ENCODE measurements around the gene SHBG.
"Not testable (repeated sequence)": the region's sequence is repeated elsewhere in the genome, so short reads cannot be mapped to it uniquely, and the experiment has no call there.

SHBG gene

DNA sequence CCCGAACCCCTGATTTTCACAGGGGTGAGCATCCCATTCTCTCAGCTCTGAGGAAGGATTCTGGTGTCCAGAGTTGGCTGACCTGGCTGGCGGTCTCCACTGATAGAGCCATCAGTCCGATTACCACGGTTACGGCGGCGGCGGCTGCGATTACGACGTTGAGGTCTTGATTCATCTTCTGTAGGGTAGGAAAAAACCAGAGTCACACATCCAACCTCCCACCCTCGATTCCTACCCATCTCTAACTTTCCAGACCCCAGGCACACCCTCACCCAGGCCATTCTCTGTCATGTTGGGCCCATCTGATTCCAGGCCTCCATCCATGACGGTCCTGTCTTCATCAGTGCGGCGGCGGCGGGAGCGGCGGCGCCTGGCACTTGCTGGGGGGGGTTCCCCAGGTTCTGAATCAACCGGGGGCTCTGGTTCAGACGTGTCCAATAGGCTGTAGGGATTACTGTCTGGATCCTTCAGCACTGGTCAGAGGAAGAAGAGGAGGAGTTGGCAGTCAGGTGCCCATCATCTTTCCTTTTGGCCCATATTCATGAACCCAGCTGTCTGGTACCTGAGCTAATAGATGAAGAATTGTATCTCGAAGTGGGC lies 37.4 kb upstream of the SHBG start:
- Histone ChIP-seq H2AFZ (ENCODE audit: low read length) (no peak overlapping the region), H3K4me1 (ENCODE audit: insufficient read depth, low read length, severe bottlenecking) (no peaks in the 10 kb centered on the region), H3K27me3 (ENCODE audit: insufficient read depth, low read length) (no peaks in the 10 kb centered on the region), H3K4me3 (ENCODE audit: low read depth, low read length, poor library complexity, severe bottlenecking) (no peak overlapping the region), H3K9me2 (ENCODE audit: low read depth, low read length) (no peaks in the 10 kb centered on the region), H3K4me2 (ENCODE audit: low read length) (no peak overlapping the region), H3F3A (ENCODE audit: insufficient read depth, low read length) (no peaks in the 10 kb centered on the region), H3K79me2 (ENCODE audit: insufficient read depth, low read length) (no peaks in the 10 kb centered on the region), H3K9ac (ENCODE audit: low read length) (no peak overlapping the region), H4K20me1 (ENCODE audit: insufficient read depth, low read length) (no peaks in the 10 kb centered on the region), H3K27ac (ENCODE audit: low read depth, low read length, poor library complexity, severe bottlenecking) (no peak overlapping the region), H3K36me3 (ENCODE audit: insufficient read depth, low read length) (peaks cover 94% of the 10 kb centered on the region), H3K9me3 (ENCODE audit: low read length) (no peaks in the 10 kb centered on the region)
- TF ChIP-seq EZH2 (IDR thresholded peaks at IDR 0.05; ENCODE audit: borderline replicate concordance, low read length), result no peak
- TF ChIP-seq, protein P1, sequence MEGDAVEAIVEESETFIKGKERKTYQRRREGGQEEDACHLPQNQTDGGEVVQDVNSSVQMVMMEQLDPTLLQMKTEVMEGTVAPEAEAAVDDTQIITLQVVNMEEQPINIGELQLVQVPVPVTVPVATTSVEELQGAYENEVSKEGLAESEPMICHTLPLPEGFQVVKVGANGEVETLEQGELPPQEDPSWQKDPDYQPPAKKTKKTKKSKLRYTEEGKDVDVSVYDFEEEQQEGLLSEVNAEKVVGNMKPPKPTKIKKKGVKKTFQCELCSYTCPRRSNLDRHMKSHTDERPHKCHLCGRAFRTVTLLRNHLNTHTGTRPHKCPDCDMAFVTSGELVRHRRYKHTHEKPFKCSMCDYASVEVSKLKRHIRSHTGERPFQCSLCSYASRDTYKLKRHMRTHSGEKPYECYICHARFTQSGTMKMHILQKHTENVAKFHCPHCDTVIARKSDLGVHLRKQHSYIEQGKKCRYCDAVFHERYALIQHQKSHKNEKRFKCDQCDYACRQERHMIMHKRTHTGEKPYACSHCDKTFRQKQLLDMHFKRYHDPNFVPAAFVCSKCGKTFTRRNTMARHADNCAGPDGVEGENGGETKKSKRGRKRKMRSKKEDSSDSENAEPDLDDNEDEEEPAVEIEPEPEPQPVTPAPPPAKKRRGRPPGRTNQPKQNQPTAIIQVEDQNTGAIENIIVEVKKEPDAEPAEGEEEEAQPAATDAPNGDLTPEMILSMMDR (IDR thresholded peaks at IDR 0.05; ENCODE audit: low read length), result no peak

DNA sequence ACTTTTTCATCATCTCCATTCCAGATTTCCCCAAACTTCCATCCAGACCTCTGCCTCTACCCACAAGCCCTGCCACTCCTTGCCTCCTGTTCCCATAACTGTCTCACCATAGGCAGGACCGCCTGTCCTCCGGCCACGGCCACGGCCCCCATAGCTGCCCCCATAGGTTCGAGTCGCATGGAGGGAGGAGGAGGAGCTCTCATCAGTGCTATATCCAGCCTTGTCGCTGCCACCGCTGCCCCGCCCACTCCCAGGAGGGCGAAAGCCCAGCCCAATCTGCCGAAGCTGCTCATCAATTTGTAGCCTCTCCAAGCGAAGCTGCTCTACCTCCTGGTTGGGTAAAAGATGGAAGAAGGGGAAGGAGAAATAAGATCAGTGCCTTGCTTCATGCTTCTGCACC lies 36.6 kb upstream of the SHBG start:
- TF ChIP-seq, protein P1 (IDR thresholded peaks at IDR 0.05; ENCODE audit: low read length), result no peak
- TF ChIP-seq EZH2 (IDR thresholded peaks at IDR 0.05; ENCODE audit: borderline replicate concordance, low read length), result no peak
- no peak overlapping the region for H3K4me3 ChIP-seq (ENCODE audit: low read depth, low read length, poor library complexity, severe bottlenecking)
- H3K4me1 ChIP-seq (ENCODE audit: insufficient read depth, low read length, severe bottlenecking), result no peaks in the 10 kb centered on the region
- H3K79me2 ChIP-seq (ENCODE audit: insufficient read depth, low read length), result no peaks in the 10 kb centered on the region
- H3F3A ChIP-seq (ENCODE audit: insufficient read depth, low read length), result no peaks in the 10 kb centered on the region
- H3K4me2 ChIP-seq (ENCODE audit: low read length), result no peak overlapping the region
- no peaks in the 10 kb centered on the region for H3K9me2 ChIP-seq (ENCODE audit: low read depth, low read length)
- no peaks in the 10 kb centered on the region for H3K9me3 ChIP-seq (ENCODE audit: low read length)
- no peaks in the 10 kb centered on the region for H4K20me1 ChIP-seq (ENCODE audit: insufficient read depth, low read length)
- no peak overlapping the region for H2AFZ ChIP-seq (ENCODE audit: low read length)
- H3K9ac ChIP-seq (ENCODE audit: low read length), result no peak overlapping the region
- peaks cover 87% of the 10 kb centered on the region for H3K36me3 ChIP-seq (ENCODE audit: insufficient read depth, low read length)
- H3K27ac ChIP-seq (ENCODE audit: low read depth, low read length, poor library complexity, severe bottlenecking), result no peak overlapping the region
- no peaks in the 10 kb centered on the region for H3K27me3 ChIP-seq (ENCODE audit: insufficient read depth, low read length)

DNA sequence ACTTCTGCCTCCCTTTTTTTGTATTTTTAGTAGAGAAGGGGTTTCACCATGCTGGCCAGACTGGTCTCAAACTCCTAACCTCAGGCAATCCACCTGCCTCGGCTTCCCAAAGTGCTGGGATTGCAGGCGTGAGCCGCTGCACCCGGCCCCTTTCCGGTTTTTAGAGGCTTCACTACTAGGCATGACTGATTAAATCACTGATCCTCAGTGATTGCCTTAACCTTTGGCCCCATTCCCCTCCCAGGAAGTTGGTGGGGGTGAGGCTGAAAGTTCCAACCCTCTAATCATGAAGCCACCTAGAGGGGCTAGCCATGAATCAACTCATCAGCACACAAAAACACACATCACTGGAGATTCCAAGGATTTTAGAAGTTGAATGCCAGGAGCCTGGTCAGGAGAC lies 32.4 kb upstream of the SHBG start:
- not testable (repeated sequence) for H4K20me1 ChIP-seq (ENCODE audit: insufficient read depth, low read length); H3K4me3 ChIP-seq (ENCODE audit: low read depth, low read length, poor library complexity, severe bottlenecking)
- peaks cover 84% of the 10 kb centered on the region for H3K36me3 ChIP-seq (ENCODE audit: insufficient read depth, low read length)

DNA sequence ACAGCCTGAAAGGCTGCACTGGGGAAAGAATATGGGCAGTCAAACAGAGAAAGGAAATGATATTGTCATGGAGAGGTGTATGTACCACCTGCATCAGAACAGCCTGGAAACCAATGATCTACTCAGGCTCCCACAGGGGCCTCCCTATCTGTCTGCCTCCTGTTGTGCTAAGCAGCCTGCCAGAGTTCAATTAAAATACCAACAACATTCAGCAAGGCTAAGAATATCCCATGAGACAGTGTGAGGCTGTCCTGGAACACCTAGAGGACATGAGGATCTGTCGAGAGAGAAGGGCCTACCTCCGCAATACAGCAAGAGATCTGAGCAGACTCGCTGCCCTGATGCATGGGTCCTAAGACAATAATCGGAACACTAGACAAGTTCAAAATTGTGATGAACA lies 23.7 kb upstream of the SHBG start:
- TF ChIP-seq, protein P1 (IDR thresholded peaks at IDR 0.05; ENCODE audit: low read length), result no peak
- TF ChIP-seq EZH2 (IDR thresholded peaks at IDR 0.05; ENCODE audit: borderline replicate concordance, low read length), result no peak
- Histone ChIP-seq H3K9me2 (ENCODE audit: low read depth, low read length) (no peaks in the 10 kb centered on the region), H2AFZ (ENCODE audit: low read length) (no peak overlapping the region), H3K27me3 (ENCODE audit: insufficient read depth, low read length) (no peaks in the 10 kb centered on the region), H3K9ac (ENCODE audit: low read length) (no peak overlapping the region), H4K20me1 (ENCODE audit: insufficient read depth, low read length) (no peaks in the 10 kb centered on the region), H3K79me2 (ENCODE audit: insufficient read depth, low read length) (peaks cover 7% of the 10 kb centered on the region), H3K36me3 (ENCODE audit: insufficient read depth, low read length) (peaks cover 52% of the 10 kb centered on the region), H3K4me2 (ENCODE audit: low read length) (no peak overlapping the region), H3K4me1 (ENCODE audit: insufficient read depth, low read length, severe bottlenecking) (no peaks in the 10 kb centered on the region), H3K4me3 (ENCODE audit: low read depth, low read length, poor library complexity, severe bottlenecking) (no peak overlapping the region), H3K9me3 (ENCODE audit: low read length) (no peaks in the 10 kb centered on the region), H3K27ac (ENCODE audit: low read depth, low read length, poor library complexity, severe bottlenecking) (no peak overlapping the region), H3F3A (ENCODE audit: insufficient read depth, low read length) (no peaks in the 10 kb centered on the region)

More for the DNA sequence above, 32.4 kb upstream of the SHBG start:
- not testable (repeated sequence) for H3K79me2 ChIP-seq (ENCODE audit: insufficient read depth, low read length); H3K9me3 ChIP-seq (ENCODE audit: low read length); H3F3A ChIP-seq (ENCODE audit: insufficient read depth, low read length); H3K4me2 ChIP-seq (ENCODE audit: low read length); H3K27me3 ChIP-seq (ENCODE audit: insufficient read depth, low read length); H3K4me1 ChIP-seq (ENCODE audit: insufficient read depth, low read length, severe bottlenecking); H3K9me2 ChIP-seq (ENCODE audit: low read depth, low read length); H3K27ac ChIP-seq (ENCODE audit: low read depth, low read length, poor library complexity, severe bottlenecking); H2AFZ ChIP-seq (ENCODE audit: low read length); H3K9ac ChIP-seq (ENCODE audit: low read length)
